CD4-positive, alpha-beta T cell treated with Interleukin-1 beta for 1 hour (primary cell): ENCODE measurements around the gene CCDC15.

Source experiments
- DNase-seq, 2 donors: peaks; one replicate each; pipeline ENCODE4 v3.0.0-alpha.2; 2020 to 2022

The CCDC15 gene

GRCh38 chr11:125069008-125069407, 115.0 kb downstream of the CCDC15 start:
- no peak for DNase-seq

DNA sequence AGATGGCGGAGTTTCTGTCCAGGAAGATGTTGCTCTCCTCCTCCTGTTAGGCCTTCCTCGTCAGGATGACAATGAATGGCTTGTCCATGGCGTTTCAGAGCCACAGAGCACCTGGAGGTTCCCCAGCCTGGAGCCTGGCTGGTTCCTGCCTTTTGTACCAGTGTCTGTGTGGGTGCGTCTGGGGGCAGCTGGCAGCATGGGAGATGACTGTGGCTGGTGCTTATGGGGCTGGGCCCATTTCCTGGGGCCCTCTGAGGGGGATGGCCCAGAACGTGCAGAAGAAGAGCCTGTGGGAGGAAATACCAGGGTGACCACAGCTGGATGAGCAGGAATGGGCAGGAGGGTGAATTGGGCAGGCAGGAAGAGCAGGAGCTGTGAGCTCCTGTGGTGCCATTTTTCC, 115.8 kb downstream of the CCDC15 start:
- no peak for DNase-seq

DNA sequence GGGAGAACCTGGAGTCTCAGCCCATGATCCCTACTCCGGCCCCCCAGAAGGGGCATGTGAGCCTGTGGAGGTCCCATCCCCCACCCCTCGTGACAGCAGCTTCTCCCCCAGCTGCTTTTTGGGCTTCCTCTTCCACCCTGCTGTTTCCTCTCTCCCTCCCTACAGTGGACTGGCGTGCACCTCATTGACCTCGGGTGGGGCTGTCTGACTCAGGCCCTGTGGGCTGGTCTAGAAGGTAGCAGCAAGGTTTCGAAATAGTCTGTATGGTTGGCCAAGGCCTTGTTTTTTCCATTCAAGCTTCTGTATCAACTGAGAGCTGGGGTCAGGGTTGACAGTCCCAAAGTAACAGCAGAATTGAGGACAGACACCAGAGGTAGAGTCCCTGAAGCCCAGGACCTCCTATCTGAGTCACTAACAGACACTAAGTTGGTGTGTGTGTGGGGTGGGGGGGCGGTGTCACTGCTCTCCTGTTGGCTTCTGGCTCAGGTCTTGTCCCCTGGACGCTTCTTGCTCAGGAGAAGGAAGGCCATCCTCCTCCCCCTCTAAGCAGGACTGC, 116.8 kb downstream of the CCDC15 start:
- DNase-seq, result peak; percentile 15 to 84

- DNase-seq, result no peak
These were observed 117.4 kb downstream of the CCDC15 start for GRCh38 chr11:125071435-125071834.

DNA sequence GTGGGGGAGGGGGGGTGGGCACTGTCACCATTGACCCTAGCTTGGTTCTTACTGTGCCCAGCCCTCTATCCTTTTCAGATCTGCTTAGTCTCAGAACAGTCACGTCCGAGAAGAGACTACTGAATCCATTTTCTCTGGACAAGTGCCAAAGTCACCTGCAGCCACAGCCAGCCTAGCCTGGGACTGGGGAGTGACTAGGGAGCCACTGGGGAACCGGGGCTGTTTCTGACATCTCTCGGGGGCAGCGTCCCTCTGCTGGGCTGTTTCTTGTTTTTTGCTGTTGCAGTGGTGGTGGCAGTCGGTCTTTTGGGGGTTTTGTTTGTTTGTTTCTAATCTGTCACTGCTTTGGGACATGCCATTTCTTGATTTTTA, 117.8 kb downstream of the CCDC15 start:
- no peak for DNase-seq

DNA sequence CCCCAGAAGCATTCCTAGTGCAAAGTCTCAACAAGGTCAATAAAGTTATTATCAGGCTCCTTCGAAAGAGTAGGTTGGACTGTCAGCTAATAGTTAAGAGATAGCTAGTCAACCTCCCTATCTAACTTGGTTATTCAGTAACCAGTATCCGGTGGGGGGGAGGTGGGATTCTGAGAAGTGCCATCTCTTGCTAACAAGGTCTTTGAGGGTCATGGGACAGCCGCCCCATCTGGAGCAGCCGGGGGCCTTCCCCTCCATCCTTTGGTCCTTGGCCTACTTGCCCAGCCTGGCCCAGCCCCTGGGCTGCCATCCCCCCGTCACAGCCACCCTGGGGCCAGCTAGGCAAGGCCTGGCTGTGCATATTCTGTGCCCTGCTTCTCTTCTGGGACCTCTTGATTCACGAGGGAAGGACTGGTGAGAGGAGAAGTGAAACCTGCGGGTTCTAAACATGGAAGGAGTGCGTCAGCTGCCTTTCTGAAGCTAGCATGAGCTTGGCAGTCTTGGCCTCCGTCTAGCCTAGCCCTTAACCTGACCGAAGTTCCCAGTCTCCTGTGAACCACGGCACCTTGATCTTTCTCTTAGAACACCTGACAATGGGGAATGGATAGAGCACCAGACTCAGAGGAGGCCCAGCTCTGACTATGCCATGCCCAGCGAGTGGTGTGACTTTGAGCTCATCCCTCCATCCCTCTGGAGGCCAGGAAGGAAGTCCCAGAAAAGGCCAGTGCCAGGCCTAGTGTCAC, 118.4 kb downstream of the CCDC15 start:
- peak in 1 of 2 donors; percentile 68 for DNase-seq

DNA sequence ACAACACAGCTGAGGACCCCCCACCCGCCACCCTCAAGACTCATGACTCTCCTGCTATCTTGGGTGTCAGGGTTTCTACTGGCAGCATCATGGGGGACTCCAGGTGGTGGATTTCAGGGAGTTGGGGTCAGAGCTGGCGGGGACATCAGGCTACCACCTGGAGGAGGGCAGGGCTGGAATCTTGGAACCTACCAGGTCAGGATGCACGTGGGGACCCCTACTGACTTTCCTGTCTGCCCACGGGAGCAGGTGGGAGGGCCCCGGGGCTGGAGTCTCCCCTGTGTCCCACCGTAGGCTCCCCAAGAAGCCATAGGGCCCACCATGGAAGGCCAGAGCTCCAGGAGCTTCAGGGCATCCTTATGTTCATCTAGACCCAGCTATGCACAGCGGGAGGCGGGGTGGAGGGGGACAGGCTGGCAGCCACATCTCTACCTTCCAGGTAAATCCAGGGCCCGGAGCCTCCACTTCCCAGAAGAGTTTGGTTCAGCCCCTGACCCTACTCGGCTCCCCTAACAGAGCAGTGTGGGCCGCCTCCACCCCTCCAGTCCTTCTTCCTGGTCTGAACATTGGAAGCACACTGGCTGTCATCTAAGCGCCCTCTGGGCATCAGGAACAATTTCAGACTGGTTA, 119.1 kb downstream of the CCDC15 start:
- DNase-seq, result no peak

- DNase-seq, result no peak
These were observed 119.8 kb downstream of the CCDC15 start for GRCh38 chr11:125073616-125074483.

DNA sequence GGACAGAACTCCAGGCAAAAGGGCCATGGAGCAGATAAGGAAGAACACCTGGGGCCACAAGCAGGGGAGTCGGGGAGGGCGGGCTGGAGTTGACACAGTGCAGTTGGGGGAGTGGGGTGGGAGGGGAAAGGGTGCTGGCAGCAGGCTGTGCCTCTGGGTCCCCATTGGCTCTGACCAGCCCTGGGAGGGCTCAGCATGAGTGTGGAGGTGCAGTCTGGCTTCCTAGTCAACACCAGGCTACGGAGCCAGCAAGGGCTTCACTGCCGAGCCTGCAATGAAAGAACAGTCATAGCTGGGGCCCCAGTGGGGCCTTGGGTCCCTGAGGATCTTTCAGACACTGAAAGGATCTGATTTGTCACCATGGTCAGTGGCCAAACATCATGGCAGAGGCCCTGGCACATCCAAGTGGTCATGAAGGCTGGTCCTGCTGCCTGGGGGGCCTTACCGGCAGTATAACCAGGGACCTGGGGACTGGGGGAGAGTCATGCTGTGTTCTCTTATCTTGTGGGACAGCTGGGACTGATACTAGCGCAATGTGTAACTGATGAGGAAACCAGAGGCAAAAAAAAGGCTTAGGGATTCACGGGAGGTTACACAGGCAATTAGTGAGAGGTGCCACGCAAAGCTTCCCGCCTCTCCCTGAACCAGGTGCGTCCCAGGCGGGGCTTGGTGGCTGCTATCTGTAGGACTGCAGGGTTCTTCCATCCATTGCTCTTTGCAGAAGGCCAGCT, 120.7 kb downstream of the CCDC15 start:
- DNase-seq, result no peak

GRCh38 chr11:125075242-125075625, 121.2 kb downstream of the CCDC15 start:
- no peak for DNase-seq

- no peak for DNase-seq
These were observed 121.9 kb downstream of the CCDC15 start for GRCh38 chr11:125075900-125076317.

DNA sequence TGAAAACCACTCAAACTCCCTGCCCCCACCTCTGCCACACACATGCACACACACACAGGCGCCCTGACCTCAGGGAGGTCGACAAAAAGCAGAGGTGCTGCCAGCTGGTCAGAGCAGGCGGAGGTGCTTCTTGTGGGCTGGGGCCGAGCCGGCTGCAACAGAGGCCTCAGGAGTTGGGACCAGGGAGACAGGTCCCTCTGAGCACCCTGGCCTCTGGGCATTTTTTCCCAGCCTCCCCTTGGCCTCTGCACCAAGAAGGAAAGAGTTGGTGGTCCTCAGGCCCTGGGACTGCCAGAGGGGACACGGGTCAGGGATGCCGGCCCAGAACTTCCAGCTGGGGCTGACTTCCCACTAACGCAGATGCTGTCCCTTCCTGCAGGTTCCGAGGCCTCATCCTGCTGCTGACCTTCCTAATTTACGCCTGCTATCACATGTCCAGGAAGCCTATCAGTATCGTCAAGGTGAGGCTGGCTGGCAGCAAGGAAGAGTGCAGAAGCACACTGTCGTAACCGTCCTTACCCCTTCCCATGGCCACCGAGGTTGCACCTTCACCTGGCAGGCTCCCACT, 122.5 kb downstream of the CCDC15 start:
- DNase-seq, result no peak

- DNase-seq, result no peak
These were observed 124.0 kb downstream of the CCDC15 start for GRCh38 chr11:125078016-125078415.

DNA sequence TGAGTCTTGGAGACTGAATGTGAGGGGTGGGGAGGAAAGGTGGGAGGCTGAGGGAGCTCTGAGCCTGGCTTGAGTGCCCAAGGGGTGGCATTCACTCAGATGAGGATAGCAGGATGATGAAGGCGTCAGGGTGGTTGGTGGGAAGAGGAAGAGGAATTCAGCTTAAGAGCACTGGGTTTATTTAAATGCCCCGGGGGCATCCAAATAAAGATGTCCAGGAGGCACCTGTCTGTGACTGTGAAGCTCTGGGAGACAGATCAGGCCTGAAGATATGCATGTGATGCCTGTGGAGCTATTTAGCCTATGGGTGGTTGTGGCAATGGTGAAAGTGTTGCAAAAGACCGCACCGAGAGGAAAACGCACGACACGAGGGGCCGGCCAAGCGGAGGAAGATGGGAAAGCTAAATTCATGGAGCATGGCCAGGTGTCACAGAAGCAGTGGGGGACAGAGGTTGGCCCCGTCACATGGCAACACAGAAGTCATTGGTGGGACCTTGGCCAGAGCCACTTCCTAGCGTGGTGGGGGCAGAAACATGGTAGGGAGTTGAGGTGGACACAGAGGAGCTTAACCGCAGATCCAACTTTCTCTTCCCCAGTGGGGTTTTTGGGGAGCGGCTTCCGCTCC, 124.6 kb downstream of the CCDC15 start:
- DNase-seq, result no peak

GRCh38 chr11:125079151-125079877, 125.3 kb downstream of the CCDC15 start:
- DNase-seq, result peak in 1 of 2 donors; percentile 11

GRCh38 chr11:125079878-125080530, 126.0 kb downstream of the CCDC15 start:
- no peak for DNase-seq

GRCh38 chr11:125080531-125080911, 126.5 kb downstream of the CCDC15 start:
- DNase-seq, result no peak

GRCh38 chr11:125081098-125081798, 127.2 kb downstream of the CCDC15 start:
- DNase-seq, result no peak

DNA sequence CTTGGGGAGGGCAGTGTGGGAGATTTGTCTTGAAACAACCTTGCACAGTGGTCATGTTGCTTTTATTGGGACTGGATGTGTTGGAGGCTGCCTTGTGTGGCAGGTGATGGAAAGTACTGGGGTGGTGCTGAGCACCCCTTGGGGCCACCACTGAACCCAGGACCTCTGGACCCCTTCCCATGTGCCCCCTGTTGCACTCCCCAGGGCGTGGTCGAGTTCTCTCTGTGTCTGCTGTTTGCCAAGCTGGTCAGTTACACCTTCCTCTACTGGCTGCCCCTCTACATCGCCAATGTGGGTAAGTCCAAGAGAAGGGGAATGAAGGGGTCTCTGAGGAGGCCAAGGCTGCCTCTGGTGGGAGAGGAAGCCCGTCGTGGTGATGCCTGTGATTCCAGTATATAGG, 128.0 kb downstream of the CCDC15 start:
- DNase-seq, result no peak
